Loucy (cell line): ENCODE data around the gene FGFR1OP2.
"Not testable (repeated sequence)": the region's sequence is repeated elsewhere in the genome, so short reads cannot be mapped to it uniquely, and the experiment has no call there.

Experiments
- H2AFZ ChIP-seq: fragments of 200-600 bp; sonication (generic); 2 replicates; pipeline ENCODE4 v1.6.0; 2016; ENCODE audit warnings: antibody characterized with exemption, mild to moderate bottlenecking, low read length, moderate library complexity
- H3F3A ChIP-seq: fragments of 200-600 bp; 2 replicates; pipeline ENCODE4 v1.6.0; 2016; ENCODE audit warnings: antibody characterized with exemption, low read depth, mild to moderate bottlenecking
- H3K27me3 ChIP-seq: fragments of 200-600 bp; sonication (generic); 2 replicates; pipeline ENCODE4 v1.6.1; 2014; ENCODE audit warnings: low read length, mild to moderate bottlenecking; ENCODE audit not compliant: insufficient read depth, poor library complexity, severe bottlenecking
- H3K36me3 ChIP-seq: fragments of 200-600 bp; sonication (generic); 2 replicates; pipeline ENCODE4 v1.6.1; 2016; ENCODE audit warnings: low read length; ENCODE audit not compliant: insufficient read depth
- H3K4me1 ChIP-seq: fragments of 200-600 bp; sonication (generic); 2 replicates; pipeline ENCODE4 v1.5.1; 2014; ENCODE audit warnings: low read length, mild to moderate bottlenecking; ENCODE audit not compliant: insufficient read depth, poor library complexity, severe bottlenecking
- H3K4me2 ChIP-seq: fragments of 200-600 bp; sonication (generic); 2 replicates; pipeline ENCODE4 v1.6.0; 2014; ENCODE audit warnings: antibody characterized with exemption, low read length, low read depth, mild to moderate bottlenecking; ENCODE audit not compliant: poor library complexity, severe bottlenecking
- H3K4me3 ChIP-seq: fragments of 200-600 bp; sonication (generic); 2 replicates; pipeline ENCODE4 v1.5.1; 2014; ENCODE audit warnings: low read length, mild to moderate bottlenecking, mixed read lengths; ENCODE audit not compliant: poor library complexity, severe bottlenecking
- H3K79me2 ChIP-seq: fragments of 200-600 bp; sonication (generic); 2 replicates; pipeline ENCODE4 v1.6.1; 2014; ENCODE audit warnings: low read length; ENCODE audit not compliant: insufficient read depth
- H3K9ac ChIP-seq: fragments of 200-600 bp; sonication (generic); 2 replicates; pipeline ENCODE4 v1.6.0; 2014; ENCODE audit warnings: mild to moderate bottlenecking, low read depth, low read length, moderate library complexity; ENCODE audit not compliant: poor library complexity, severe bottlenecking
- H3K9me2 ChIP-seq: fragments of 200-600 bp; sonication (generic); replicated peaks from 2 replicates; pipeline ENCODE4 v1.6.1; 2016; ENCODE audit warnings: low read depth, low read length, mixed read lengths
- H3K9me3 ChIP-seq: fragments of 200-600 bp; sonication (generic); 2 replicates; pipeline ENCODE4 v1.6.1; 2014; ENCODE audit warnings: mild to moderate bottlenecking, antibody characterized with exemption, low read length, low read depth; ENCODE audit not compliant: insufficient read depth
- H4K20me1 ChIP-seq: fragments of 200-600 bp; sonication (generic); 2 replicates; pipeline ENCODE4 v1.6.0; 2014; ENCODE audit warnings: antibody characterized with exemption, low read length, mild to moderate bottlenecking; ENCODE audit not compliant: insufficient read depth, poor library complexity, severe bottlenecking
- CTCF ChIP-seq: fragments of 200-600 bp; sonication (generic); conservative IDR thresholded peaks from 2 replicates; pipeline ENCODE4 v1.5.1; 2014; ENCODE audit warnings: mild to moderate bottlenecking, antibody characterized with exemption, low read length
- EZH2phosphoT487 ChIP-seq: fragments of 200-600 bp; IDR thresholded peaks from 2 replicates; pipeline ENCODE4 v1.6.1; 2018; ENCODE audit warnings: antibody characterized with exemption, mild to moderate bottlenecking, moderate library complexity, borderline replicate concordance

Gene FGFR1OP2

DNA sequence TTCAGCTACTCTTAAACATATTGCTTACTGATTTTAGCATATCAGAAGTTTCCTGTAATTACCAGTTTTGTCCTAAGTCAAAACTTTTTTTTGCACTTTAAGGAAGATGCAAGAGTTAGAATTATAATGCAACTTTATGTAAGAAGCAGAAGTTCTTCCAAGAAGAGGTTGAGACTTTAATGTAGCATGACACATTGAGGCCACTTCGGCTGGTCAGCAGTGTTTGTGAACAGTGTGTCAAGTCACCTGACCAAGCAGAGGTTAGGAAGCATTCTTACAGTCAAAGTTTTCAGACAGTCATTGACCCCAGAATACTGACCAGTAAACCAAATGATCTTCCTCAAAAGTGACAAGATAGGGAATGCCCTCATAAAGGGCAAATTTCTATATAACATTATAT, 15.2 kb downstream of the FGFR1OP2 start:
- TF ChIP-seq EZH2phosphoT487 (no peak), CTCF (no peak)
- Histone ChIP-seq H3K9me2 (no peaks in the 10 kb centered on the region), H3K9ac (no peak overlapping the region)

GRCh38 chr12:26954027-26954426, 15.8 kb downstream of the FGFR1OP2 start:
- H3K4me3 ChIP-seq: no peak overlapping the region
- peaks cover 4% of the 10 kb centered on the region for H3K4me1 ChIP-seq
- no peak overlapping the region for H3K9ac ChIP-seq
- no peak overlapping the region for H2AFZ ChIP-seq
- H3K9me2 ChIP-seq: no peaks in the 10 kb centered on the region
- no peaks in the 10 kb centered on the region for H3F3A ChIP-seq
- no peaks in the 10 kb centered on the region for H3K27me3 ChIP-seq
- peaks cover 44% of the 10 kb centered on the region for H3K36me3 ChIP-seq
- no peak overlapping the region for H3K4me2 ChIP-seq
- H3K79me2 ChIP-seq: peaks cover 67% of the 10 kb centered on the region
- H3K9me3 ChIP-seq: no peaks in the 10 kb centered on the region
- peaks cover 20% of the 10 kb centered on the region for H4K20me1 ChIP-seq
- TF ChIP-seq CTCF (no peak), EZH2phosphoT487 (no peak)

More for the DNA sequence above, 15.2 kb downstream of the FGFR1OP2 start:
- Histone ChIP-seq H3K4me3 (no peak overlapping the region), H2AFZ (no peak overlapping the region), H3F3A (no peaks in the 10 kb centered on the region), H3K36me3 (peaks cover 39% of the 10 kb centered on the region), H3K27me3 (no peaks in the 10 kb centered on the region), H3K79me2 (peaks cover 72% of the 10 kb centered on the region), H3K4me2 (no peak overlapping the region), H3K9me3 (peaks cover 2% of the 10 kb centered on the region; the same call in 1 of the 2 replicates), H4K20me1 (peaks cover 20% of the 10 kb centered on the region), H3K4me1 (peaks cover 4% of the 10 kb centered on the region)

DNA sequence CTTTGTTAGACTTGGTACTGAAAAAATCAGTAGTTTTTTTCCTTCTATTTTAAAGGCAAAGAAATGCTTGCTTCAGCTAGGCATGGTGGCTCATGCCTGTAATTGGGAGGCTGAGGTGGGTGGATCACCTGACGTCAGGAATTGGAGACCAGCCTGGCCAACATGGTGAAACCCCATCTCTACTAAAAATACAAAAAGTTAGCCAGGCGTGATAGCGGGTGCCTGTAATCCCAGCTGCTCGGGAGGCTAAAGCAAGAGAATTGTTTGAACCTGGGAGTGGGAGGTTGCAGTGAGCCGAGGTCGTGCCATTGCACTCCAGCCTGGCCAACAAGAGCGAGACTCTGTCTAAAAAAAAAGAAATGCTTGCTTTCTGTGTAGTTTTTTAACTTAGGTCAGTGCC, 23.1 kb downstream of the FGFR1OP2 start:
- not testable (repeated sequence) for H3K9me3 ChIP-seq, H3K4me1 ChIP-seq, H3K27me3 ChIP-seq, H4K20me1 ChIP-seq, H3K9ac ChIP-seq, H2AFZ ChIP-seq, H3K4me2 ChIP-seq, H3F3A ChIP-seq, H3K4me3 ChIP-seq, H3K9me2 ChIP-seq, H3K79me2 ChIP-seq
- peaks cover 88% of the 10 kb centered on the region for H3K36me3 ChIP-seq

- Histone ChIP-seq H3K9me2 (no peaks in the 10 kb centered on the region), H3K9me3 (no peaks in the 10 kb centered on the region), H3K9ac (no peak overlapping the region), H4K20me1 (peaks cover 3% of the 10 kb centered on the region), H3F3A (no peaks in the 10 kb centered on the region), H2AFZ (no peak overlapping the region), H3K4me2 (no peak overlapping the region), H3K4me1 (no peaks in the 10 kb centered on the region), H3K36me3 (peaks cover 88% of the 10 kb centered on the region), H3K27me3 (no peaks in the 10 kb centered on the region), H3K4me3 (no peak overlapping the region), H3K79me2 (no peaks in the 10 kb centered on the region)
- TF ChIP-seq EZH2phosphoT487: no peak
- no peak for TF ChIP-seq CTCF
Measured at GRCh38 chr12:26961803-26962202, 23.5 kb downstream of the FGFR1OP2 start.
